Activated CD8-positive, alpha-beta memory T cell treated with anti-CD3 and anti-CD28 coated beads, Interleukin-2, amount 50 U/mL, for 1 hour (primary cell): Measurements from ENCODE around the gene AP2A2.

Source experiments
- DNase-seq: peaks from one replicate; pipeline ENCODE4 v3.0.0-alpha.2; 2020; ENCODE audit errors: extremely low read depth

The AP2A2 gene

DNA sequence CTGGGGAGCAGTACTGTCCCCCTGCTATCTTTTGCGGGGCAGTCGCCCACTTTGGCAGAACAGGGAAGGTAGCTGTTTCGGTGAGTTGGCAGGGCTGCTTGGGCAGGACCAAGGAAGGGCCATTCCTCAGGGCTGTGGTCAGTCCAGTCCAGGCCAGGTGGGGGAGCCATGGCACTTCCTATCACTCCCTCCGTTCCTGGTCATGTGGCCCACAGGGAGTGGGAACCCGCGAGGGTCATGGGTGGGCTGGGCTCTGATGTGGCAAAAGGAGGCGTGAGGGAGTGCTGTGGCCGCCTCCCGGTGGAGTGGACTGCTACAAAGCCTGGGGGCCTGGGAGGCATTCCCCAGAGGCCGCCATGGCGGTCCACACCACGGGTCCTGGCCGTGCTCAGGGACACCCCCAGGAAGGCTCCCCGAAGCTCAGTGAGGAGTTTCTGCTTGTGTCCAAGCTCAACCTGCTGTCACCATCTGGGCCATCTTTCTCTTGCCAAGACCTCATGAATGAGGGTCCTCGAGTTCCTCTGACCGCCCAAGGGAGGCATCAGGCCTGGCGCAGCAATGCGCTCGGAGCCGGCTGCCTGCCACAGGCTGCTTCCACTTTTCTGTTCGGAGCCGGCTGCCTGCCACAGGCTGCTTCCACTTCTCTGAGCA lies 27.0 kb upstream of the AP2A2 start:
- DNase-seq, result no peak

DNA sequence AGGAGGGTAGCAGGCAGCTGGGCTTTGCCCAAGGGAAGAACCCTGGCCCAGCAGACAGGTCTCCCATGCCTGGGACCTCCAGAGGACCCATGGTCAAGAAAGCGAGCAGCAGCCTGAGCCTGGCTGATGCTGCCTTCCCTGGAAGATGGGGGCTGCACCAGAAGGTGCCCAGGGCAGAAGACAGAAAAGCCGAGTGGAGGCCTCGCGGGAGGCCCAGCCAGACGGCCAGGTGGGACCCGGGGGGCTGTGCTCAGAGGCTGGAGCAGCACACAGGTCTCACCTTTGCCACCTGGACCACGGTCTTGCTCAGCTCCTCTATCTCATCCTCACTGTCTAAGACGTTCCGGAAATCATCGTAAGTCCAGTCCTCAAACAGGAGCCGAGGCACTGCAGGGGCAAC lies 25.9 kb upstream of the AP2A2 start:
- no peak for DNase-seq

DNA sequence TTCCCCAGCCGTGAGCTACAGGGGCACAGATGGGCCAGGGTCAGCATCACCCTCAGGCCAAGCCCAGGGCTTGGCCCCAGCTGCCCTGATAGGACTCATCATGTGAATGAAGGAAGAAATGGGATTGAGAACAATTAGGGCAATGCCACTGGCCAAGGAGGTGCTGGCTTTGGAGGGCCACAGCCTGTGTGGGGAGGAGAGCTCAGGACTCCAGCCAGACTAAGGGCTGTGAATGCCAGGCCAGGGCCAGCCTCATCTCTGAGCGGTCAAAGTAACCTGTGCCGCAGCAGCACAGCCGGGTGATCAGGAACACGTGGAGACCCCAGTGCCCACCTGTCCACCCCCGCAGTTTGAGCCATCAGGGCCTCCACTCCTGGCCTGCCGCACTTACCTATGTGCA lies 25.1 kb upstream of the AP2A2 start:
- no peak for DNase-seq

DNA sequence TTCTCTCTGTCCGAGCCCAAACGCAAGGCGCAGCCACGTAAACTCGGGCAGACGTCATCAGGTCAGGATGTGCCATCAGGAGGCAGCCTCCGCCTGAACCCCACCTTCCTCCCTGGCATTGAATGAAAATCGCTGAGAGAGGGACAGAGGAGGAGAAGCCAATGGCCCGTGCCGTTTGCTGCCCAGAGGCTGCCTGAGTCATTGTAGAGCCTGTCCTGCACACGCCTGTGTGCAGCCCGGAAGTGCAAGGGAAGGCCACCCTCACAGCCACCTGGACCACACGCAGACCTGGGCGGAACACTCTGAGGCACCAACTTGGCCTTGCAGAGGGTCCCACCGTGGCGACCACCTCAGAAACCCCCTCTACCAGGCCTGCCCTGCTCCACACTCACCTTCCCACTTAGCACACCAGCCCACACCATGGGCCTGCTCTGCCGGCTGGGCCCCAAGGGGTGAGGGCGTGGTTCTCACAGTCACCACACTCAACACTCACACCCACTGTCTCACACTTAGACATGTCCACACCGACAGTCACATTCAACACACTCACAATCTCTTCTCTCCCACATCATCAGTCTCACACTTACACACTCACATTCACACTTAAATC lies 24.1 kb upstream of the AP2A2 start:
- DNase-seq, result no peak

DNA sequence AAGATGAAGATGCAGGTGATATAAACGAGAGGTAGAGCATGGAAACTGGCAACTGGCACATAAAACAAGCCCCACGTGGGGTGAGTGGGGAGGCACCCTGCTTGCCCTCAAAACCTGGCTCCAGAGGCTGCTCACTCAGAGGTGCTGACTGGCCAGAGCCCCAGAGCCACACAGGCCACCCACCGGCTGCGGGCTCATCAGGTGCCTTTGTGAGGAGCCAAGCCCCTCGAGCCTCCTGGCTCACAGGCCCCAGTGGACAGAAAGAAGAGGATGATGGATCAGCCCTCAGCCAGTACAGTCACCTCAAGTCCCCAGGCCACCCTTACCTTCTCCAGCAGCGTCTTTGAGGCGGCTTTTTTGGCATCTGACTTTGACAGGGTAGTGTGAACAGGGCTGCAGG lies 21.3 kb upstream of the AP2A2 start:
- no peak for DNase-seq

DNA sequence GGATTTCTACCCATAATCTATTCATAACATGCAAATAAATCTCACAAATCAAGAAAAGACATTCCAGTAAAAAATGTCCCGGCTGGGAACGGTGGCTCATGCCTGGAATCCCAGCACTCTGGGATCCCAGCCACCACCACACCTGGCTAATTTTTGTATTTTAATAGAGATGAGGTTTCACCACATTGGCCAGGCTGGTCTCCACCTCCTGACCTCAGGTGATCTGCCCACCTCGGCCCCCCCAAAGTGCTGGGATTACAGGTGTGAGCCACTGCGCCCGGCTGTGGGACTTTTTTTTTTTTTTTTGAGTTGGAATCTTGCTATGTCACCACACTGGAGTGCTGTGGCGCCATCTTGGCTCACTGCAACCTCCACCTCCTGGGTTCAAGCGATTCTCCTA lies 19.7 kb upstream of the AP2A2 start:
- no peak for DNase-seq

DNA sequence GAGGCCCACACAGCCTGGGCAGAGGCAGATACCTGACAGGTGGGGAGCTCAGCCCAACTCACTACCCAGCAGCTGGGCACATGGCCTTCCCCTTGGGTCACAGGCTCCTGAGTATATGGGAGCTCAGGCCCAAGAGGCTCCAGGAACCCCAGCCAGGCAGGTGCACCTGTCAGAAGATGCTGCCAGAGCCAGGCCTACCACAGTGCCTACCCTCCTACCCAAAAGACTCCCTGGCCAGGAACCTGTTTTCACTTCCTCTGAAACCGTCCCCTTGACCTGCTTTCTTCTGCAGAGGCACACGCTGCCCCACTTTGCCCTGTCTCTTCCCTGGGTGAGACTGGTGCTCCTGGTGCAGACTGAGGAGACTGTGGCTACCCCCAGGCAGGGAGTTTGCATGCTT lies 18.0 kb upstream of the AP2A2 start:
- no peak for DNase-seq

DNA sequence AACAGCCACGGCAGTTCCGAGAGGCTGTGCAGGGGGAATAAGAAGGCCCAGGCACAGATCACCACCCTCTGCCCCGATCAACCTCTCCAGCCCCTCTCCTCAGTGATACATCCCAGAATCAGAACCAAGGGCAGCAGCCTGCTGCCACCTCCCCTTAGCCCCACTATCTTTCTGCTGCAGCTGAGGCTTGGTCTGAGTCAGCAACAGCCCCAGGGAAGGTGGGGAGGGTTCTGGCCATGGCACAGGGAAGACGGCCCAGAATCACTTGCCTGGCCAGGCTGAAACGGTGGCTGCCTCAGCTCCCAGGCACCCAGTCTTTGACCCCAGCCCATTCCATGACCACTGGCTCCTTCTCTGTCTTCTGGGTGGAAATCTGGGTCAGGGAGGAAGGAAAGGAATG lies 17.4 kb upstream of the AP2A2 start:
- no peak for DNase-seq

DNA sequence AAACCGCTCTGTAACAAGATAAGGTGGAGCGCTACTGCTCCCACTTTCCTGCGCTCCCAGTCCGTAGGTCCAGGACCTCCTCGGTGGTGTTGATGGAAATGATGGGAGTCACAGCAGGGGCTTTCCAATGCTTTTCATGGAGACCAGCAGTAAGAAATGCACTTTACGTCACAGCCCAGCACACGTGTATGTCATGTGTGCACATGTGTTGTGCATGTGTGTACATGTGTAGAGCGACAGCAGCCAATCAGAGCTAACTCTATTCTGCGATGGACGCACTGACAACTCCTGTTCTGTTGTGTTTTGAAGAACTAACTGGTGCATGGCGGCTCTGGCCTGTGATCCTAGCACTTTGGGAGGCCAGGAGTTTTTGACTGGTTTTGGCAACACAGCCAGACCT lies 16.3 kb upstream of the AP2A2 start:
- no peak for DNase-seq

DNA sequence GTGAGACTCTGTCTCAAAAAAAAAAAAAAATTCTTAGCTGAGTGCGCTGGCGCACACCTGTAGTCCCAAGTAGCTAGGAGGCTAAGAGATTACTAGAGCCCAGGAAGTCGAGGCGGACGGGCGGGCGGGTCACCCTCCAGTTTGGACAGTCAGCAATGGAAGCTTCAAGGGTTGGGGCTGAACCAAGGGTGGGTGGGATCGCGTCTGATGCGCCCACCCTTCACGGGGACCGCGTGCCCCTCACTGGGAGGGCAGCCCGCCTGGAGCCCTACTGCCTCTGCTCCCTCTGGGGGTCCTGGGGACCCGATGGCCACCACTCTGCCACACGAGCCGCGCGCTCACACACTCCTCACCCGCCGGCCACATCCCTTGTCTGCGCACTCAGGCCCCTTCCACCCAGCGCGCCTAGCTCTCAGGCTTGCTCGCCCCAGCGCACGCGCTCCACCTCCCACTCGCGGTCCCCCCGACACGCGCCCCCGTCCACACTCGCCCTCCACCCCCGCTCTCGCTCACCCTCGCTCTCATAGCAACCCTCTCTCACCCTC lies 15.6 kb upstream of the AP2A2 start:
- DNase-seq, result no peak

DNA sequence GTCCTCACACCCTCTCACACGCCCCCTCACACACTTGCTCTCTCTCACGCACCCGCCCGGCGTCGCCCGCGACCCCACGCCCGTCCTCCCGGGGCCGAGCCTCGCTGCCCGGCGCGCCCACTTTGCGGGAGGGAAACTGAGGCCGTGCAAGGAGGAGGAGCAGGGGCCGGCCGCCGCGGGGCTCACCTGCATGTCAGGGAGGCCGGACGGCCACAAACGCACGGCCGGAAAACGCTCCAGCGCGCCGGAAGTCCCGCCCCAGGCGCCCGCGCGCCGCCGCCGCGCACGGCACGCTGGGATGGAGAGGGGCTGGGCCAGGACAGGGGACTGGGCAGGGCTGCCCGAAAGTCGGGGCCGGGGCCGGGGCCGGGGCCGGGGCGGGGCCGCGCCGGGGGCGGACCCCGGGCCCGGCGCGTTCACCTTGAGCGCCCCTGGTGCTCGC lies 15.1 kb upstream of the AP2A2 start, which contains the start of gene CHID1:
Gene CHID1 (minus strand): TSS at position 222 of the 442 bp plus-strand sequence. CDS start 5,994 bp downstream, outside the sequence.
- no peak for DNase-seq

DNA sequence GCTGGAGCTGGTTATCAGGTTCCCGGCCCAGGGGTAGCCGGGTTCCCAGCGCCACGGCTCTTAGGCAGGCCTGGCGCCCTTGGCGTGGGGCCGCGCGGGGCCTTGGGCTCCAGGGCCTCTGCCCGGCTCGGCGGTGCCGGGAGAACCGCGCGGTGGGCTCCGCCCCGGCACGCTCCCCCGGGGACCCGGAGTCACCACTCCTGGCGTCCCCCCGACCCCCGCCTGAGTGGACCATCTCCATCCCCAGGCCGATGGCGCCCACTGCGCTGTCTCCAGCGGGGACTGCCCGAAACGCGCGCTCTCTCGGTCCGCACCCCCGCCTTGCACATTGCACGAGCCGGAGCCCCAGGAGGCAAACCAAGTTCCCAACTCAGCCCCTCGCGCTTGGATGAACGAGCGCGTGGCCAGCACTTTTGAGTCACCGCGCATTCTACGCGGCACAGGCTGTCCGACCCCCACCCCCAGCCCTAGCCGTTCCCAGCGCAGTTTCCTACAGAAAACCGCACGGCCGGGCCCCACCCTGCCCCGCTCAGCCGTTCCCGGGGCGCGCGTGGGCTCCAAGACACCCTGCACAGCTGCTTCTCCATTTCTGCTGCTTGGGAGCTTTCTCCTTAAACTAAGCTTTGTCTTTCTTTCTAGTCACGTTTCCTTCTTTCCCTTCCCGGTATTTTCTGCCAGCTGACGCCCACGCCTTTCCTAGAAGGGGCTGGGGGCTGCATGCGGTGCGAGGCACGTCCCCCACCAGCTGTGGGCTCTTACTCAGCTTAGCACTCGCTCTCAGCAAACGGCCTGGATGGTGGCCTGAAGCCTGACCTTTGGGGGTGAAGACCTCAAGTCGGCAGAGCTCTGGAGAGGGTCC lies 14.4 kb upstream of the AP2A2 start:
- no peak for DNase-seq

DNA sequence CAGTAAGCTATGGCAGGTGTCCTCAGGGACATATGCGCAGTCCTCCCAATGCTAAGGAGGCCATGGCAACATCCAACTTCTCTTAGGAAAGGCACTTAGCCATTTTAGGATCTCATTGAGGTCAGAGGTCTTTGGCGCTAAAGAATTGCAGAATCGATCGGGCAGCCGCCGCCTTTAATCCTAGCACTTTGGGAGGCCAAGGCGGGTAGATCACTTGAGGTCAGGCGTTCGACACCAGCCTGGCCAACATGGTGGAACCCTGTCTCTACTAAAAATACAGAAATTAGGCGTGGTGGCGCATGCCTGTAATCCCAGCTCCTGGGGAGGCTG lies 13.8 kb upstream of the AP2A2 start:
- DNase-seq, result no peak

DNA sequence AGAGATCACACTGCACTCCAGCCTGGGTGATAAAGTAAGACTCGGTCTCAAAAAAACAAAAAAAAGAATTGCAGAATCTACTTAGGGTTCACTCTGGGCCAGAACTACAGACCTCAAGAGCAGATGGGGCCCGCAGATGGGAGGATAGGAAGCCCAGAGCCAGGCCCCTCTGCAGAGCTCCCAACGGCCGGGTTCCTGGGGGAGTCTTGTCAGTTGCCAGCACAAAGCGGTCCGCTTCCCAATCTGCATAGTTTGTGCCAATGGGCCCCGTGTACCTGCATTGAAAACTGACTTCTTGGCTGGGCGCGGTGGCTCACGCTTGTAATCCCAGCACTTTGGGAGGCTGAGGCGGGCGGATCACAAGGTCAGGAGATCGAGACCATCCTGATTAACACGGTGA lies 13.4 kb upstream of the AP2A2 start:
- DNase-seq, result no peak

DNA sequence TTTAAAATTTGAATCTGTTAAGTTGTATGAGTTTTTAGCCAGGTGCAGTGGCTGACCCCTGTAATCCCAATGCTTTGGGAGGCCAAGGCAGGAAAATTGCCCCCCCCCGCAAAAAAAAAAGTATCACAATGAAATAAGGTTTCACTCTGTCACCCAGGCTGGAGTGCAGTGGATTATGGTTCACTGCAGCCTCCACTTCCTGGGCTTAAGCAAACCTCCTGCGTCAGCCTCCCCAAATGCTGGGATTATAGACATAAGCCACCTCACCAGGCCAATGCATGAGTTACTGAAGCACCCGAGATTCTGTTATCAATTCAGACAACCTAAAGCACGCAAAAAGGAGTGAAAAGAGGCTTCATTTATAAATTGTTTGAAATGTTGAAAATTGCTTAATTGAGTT lies 12.6 kb upstream of the AP2A2 start:
- DNase-seq, result no peak

DNA sequence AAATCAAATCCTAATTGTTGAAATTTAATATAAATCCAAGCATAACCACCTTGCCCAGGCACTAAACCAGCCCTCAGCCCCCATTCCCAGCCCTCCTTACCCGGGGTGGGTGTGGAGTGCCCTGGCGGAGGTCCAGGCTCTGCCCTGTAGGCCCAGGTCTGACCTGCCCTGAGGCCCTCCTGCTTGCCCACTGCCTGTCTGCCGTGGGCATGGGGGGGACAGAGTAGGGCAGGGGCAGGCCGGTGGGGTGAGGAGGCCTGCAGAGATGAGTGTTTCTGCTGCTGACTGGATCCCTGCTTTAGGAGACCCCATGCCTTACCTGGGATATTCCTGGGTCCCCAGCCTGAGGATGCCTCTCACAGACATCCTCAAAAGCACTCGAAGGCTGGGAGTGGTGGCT lies 11.5 kb upstream of the AP2A2 start:
- no peak for DNase-seq

DNA sequence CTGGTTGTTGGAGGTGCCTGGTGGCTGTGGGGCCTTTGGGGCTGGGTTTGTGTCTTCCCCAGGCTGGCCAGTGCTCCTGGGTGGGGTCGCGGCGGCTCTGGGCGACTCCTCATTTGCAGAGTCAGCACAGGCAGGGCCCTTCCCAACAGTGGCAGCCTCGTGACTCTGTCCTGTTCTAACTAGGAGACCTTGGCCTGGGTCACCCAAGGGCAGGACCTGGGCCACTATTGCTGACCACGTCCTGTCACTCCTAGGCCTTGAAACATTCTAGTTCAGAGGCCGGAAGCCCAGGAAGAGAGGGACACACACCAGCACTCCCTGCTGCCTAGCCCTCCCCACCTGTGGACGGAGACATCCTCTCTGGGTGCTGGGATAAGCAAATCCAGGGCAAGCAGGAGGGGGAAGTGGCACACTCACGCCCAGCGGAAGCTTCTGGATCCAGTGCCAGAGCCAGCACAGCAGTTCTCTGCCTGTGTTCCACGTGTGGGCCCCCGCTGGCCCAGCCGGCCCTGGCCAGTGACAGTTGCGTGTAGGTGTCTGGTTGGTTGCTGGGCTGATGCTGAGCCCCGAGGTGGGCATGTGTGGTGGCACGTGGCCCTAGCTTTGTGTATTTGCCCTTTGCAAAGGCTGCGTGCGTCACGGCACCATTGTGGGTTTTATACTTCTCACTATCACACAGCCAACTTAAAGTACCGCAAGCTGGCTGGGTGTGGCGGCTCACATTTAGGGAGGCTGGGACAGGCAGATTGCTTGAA lies 10.7 kb upstream of the AP2A2 start:
- DNase-seq, result no peak

DNA sequence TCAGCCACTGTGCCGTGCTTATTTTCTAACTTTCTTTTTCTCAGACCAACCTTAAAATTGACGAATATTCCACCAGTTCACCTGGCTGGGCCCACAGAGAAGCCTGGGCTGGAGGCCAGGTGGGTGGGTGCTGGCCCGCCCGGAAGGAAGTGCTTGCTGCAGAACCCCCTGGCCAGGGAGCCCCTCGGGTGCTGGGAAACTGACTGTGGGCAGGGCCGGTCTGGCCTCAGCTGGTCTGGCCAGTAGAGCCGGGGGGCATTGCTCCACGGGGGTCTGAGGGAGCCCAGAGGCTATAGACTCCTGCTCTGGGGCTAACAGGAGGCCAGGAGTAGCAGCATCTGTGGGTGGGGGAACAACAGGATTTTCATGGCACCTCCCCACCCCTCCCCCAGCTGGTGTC lies 8.2 kb upstream of the AP2A2 start:
- DNase-seq, result no peak

DNA sequence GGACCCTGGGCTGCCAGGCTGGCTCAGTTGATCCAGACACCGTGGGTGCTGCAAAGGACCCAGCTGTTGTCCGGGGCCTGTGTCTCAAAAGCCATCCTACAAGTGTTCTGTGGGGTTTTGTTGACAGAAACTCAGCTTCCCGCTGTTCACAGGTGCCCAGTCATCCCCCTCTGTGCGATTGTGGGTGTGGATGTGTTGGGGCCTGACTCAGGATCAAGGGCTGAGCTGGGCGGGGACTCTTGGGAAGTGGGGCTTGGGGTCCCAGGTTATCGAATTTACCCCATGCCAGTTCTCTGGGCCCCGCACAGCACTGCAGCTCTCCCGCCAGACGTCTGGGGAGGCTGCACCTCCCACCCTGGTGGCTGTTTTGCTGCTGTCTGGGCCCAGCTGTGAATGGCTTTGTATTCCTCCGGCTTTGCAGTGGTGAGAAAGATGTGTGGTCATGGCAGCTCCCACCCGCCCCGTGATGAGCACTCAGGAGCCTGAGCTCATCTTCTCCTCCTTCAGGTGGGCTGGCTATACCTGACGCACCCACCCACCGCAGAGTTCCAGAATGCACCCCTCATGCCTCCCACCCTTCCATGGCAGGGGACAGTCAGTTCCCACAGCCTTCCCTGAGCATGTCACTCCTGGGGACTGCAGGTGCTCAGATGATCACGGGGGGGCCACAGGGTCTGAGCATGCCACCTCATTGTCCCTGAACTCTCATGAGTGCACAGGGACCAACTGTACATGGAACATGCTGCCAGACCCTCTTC lies 3.6 kb upstream of the AP2A2 start:
- no peak for DNase-seq

DNA sequence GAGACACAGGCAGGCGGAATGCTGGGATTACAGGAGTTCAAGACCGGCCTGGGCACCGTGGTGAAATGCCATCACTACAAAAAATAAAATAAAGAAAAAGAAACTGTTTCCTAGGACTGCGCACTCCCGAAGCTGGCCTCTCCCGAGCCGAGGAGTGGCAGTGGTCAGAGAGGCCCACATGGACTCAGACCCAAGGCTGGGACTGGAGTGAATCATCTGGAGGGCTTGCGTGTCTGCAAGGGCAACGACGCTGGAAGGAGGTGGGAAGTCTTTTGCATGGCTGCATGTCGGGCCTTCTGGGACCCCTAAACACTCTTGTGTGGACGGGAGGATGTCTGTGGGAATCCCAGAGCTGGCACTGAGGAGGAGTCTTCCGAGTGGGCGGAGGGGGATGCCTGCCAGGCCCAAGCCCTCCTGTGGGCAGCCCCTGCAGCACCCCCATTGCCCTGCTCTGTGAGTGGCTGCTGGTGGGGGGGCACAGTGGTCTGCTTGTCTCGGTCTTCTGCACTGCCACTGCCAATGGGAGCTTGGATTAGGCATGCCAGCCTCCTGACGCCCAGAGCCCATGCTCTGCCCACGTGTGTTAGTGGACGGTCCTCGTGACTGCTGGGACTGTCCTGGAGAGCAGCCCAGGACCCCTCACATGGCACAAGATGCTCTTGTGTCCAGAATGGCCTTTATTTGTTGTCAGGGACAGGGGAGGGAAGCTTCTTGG lies 1.8 kb upstream of the AP2A2 start:
- DNase-seq, result no peak
